Fibroblast of peridontal ligament (primary cell): Measurements from ENCODE around the gene HOXB6.

Source experiments
- DNase-seq: peaks from one replicate; pipeline ENCODE4 v3.0.0-alpha.2; 2010; ENCODE audit errors: extremely low read depth

HOXB6 gene

GRCh38 chr17:48594538-48595277, 10.1 kb downstream of the HOXB6 start:
- no peak for DNase-seq

- DNase-seq = peak; percentile 37
Measured at GRCh38 chr17:48593840-48594537, 10.8 kb downstream of the HOXB6 start.

GRCh38 chr17:48593126-48593829, 11.5 kb downstream of the HOXB6 start, which contains the start of gene HOXB5:
HOXB5 (minus strand) TSS chr17:48593779; CDS start chr17:48593682, 97 bp downstream.
- no peak for DNase-seq

- no peak for DNase-seq
Measured at GRCh38 chr17:48592577-48592976, 12.2 kb downstream of the HOXB6 start.

- DNase-seq = no peak
Measured at GRCh38 chr17:48592057-48592514, 12.7 kb downstream of the HOXB6 start.

- no peak for DNase-seq
Measured at GRCh38 chr17:48591255-48592056, 13.3 kb downstream of the HOXB6 start.

- DNase-seq = no peak
Measured at GRCh38 chr17:48590607-48591161, 14.1 kb downstream of the HOXB6 start.

- DNase-seq = no peak
Measured at GRCh38 chr17:48589831-48590606, 14.8 kb downstream of the HOXB6 start, which contains the start of gene HOXB3. HOXB3 (minus strand) TSS chr17:48590241; CDS start chr17:48552474, 37,767 bp downstream.

- no peak for DNase-seq
Measured at GRCh38 chr17:48589060-48589830, 15.5 kb downstream of the HOXB6 start.

GRCh38 chr17:48588528-48588927, 16.3 kb downstream of the HOXB6 start:
- DNase-seq = no peak

- no peak for DNase-seq
Measured at GRCh38 chr17:48588074-48588415, 16.7 kb downstream of the HOXB6 start.

- no peak for DNase-seq
Measured at GRCh38 chr17:48587276-48588073, 17.3 kb downstream of the HOXB6 start.

GRCh38 chr17:48586355-48587258, 18.2 kb downstream of the HOXB6 start:
- no peak for DNase-seq

- no peak for DNase-seq
Measured at GRCh38 chr17:48584223-48584741, 20.5 kb downstream of the HOXB6 start.

- no peak for DNase-seq
Measured at GRCh38 chr17:48583708-48584222, 21.0 kb downstream of the HOXB6 start.

GRCh38 chr17:48582750-48583069, 22.1 kb downstream of the HOXB6 start:
- no peak for DNase-seq

GRCh38 chr17:48579760-48580554, 24.8 kb downstream of the HOXB6 start:
- peak; percentile 8 for DNase-seq
